Naive thymus-derived CD4-positive, alpha-beta T cell (primary cell): ENCODE results near the gene HOXB7. TPM values are rescaled to one million over a fixed set of nuclear protein-coding genes. Genes with fewer than 3 reads are reported as not detected.

Experiments used
- ATAC-seq: fragments of 150-1000 bp; cut with Tn5 transposase; 2 replicates; pipeline ENCODE4 v1.10.0; 2021; ENCODE audit warnings: mild to moderate bottlenecking, moderate library complexity
- CTCF ChIA-PET: fragments of 350-600 bp; sonication (Branson Sonifier 250); formaldehyde crosslinking; loops from one replicate; lab custom pipeline; 2021; ENCODE audit warnings: antibody characterized with exemption; lab: Charles Lee
- POLR2A ChIA-PET: fragments of 350-600 bp; sonication (Branson Sonifier 250); formaldehyde crosslinking; loops from one replicate; lab custom pipeline; 2021; ENCODE audit warnings: antibody characterized with exemption, inconsistent platforms; lab: Charles Lee
- DNase-seq, 9 donors: peaks; one replicate each; pipeline versions ENCODE4 v3.0.0 to v3.0.0-alpha.2; 2020 to 2022; ENCODE audit warnings: mixed read lengths in 1 of 9
- H3K27ac ChIP-seq: one replicate; pipeline ENCODE4 v1.7.0; 2013; ENCODE audit warnings: mild to moderate bottlenecking, low read depth, low read length, moderate library complexity
- H3K27me3 ChIP-seq, 2 donors: one replicate each; pipeline ENCODE4 v1.7.0; 2013; ENCODE audit warnings: low read length in 2 of 2, mild to moderate bottlenecking in 2 of 2, moderate library complexity in 2 of 2; ENCODE audit not compliant: control insufficient read depth in 2 of 2, insufficient read depth in 2 of 2
- H3K36me3 ChIP-seq, 3 experiments: 1 replicate in 2 of 3; 2 replicates in 1 of 3; pipeline ENCODE4 v1.7.0; 2013; ENCODE audit warnings: low read length in 3 of 3, mild to moderate bottlenecking in 3 of 3, moderate library complexity in 1 of 3; ENCODE audit not compliant: insufficient read depth in 3 of 3, control insufficient read depth in 2 of 3
- H3K4me1 ChIP-seq, 2 donors: one replicate each; pipeline ENCODE4 v1.7.0; 2013; ENCODE audit warnings: low read length in 2 of 2, mild to moderate bottlenecking in 2 of 2, moderate library complexity in 1 of 2; ENCODE audit not compliant: control insufficient read depth in 2 of 2, insufficient read depth in 2 of 2
- H3K4me3 ChIP-seq: 2 replicates; pipeline ENCODE4 v1.7.0; 2013; ENCODE audit warnings: mild to moderate bottlenecking, low read length
- H3K9me3 ChIP-seq, 3 experiments: 1 replicate in 2 of 3; 2 replicates in 1 of 3; pipeline ENCODE4 v1.7.0; 2013; ENCODE audit warnings: low read length in 3 of 3; ENCODE audit not compliant: control insufficient read depth in 2 of 3
- H3K27ac Mint-ChIP-seq, 9 donors: one replicate each; pipeline ENCODE4 v1.8.0; 2020 to 2022; ENCODE audit warnings: mixed read lengths in 9 of 9, mild to moderate bottlenecking in 8 of 9, moderate library complexity in 5 of 9, inconsistent platforms in 2 of 9
- H3K27me3 Mint-ChIP-seq, 5 donors: one replicate each; pipeline ENCODE4 v1.8.0; 2021 to 2022; ENCODE audit warnings: mixed read lengths in 5 of 5, mild to moderate bottlenecking in 1 of 5
- H3K36me3 Mint-ChIP-seq, 5 donors: one replicate each; pipeline ENCODE4 v1.8.0; 2020 to 2022; ENCODE audit warnings: mixed read lengths in 5 of 5, mild to moderate bottlenecking in 3 of 5, inconsistent platforms in 1 of 5
- H3K4me1 Mint-ChIP-seq, 7 donors: one replicate each; pipeline ENCODE4 v1.8.0; 2020 to 2022; ENCODE audit warnings: mixed read lengths in 7 of 7, mild to moderate bottlenecking in 3 of 7, inconsistent platforms in 1 of 7
- H3K4me3 Mint-ChIP-seq, 10 donors: one replicate each; pipeline ENCODE4 v1.8.0; 2020 to 2022; ENCODE audit warnings: mild to moderate bottlenecking in 10 of 10, mixed read lengths in 10 of 10, moderate library complexity in 6 of 10, inconsistent platforms in 2 of 10
- H3K9me3 Mint-ChIP-seq, 11 donors: one replicate each; pipeline ENCODE4 v1.8.0; 2020 to 2022; ENCODE audit warnings: mixed read lengths in 11 of 11, mild to moderate bottlenecking in 4 of 11, inconsistent platforms in 1 of 11, moderate library complexity in 1 of 11
- intact Hi-C, 2 donors: fragments of 100-400 bp; cut with micrococcal nuclease; formaldehyde crosslinking; loops; one replicate each; pipeline ENCODE4 v1.15.1; 2023
- polyA plus RNA-seq, 2 donors: library from polyadenylated mRNA; unstranded; fragments of 300-500 nt; fragmentation: Illumina TruSeq; gene quantifications; one replicate each; pipeline ENCODE4 v1.2.3, GENCODE V29; 2021
- total RNA-seq, 6 experiments: library from RNA in 5 of 6; stranded (reverse) in 5 of 6; gene quantifications; 1 replicate in 5 of 6; 2 replicates in 1 of 6; pipeline ENCODE4 v1.2.3 and lab custom pipeline; 2021 to 2026

Gene HOXB7
- total and polyA plus RNA-seq, 7 experiments from 2014 or later: 0.31 TPM; not detected in 6

DNA sequence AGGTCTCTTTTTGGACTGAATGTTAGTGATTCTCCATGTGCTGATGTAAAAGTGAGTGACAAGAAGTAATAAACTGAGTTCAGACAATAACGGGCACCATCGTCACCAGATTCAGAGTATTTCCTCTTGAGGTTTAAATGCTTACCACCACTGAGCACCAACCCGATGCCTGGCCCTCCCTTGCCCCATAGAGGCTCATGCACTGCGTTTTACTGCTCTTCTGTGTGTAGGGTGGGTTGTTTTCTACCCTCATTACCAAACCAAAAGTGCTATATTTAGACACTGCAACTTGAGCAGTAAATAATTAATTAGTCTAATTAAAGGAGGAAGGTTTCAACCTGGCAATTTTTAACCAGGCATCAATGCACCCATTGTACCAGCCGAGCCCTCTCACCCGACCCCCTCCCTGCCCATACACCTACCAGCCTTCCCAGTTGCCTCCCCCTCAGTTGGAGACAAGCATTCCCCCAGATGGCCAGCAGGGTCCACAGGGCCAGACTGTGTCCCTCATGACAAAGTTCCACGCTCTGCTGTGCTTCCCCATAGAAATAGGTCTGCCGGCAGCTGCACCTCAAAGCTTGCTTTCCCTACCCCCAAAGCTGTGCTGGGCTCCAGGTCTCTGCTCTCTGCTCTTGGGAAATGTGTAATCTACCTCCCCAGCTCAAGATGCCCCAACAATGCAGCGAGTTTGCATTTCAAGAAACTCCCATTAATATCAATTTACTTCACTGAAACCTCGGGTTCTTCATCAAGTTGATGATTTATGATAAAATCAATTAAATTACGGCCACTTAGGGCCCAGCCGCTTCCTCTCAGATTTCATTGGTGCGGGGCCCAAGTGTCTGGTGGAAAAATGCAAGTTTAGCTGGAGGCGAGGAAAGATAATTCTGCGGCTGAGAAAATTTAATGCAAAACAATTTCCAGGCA is 48.7 kb downstream of the HOXB7 start:
- peaks cover 0 to 10% (median 0%) of the 10 kb centered on the region in 5 donors for H3K36me3 Mint-ChIP-seq
- ATAC-seq: peak; percentile 61
- intact Hi-C loops: no loop called here

DNA sequence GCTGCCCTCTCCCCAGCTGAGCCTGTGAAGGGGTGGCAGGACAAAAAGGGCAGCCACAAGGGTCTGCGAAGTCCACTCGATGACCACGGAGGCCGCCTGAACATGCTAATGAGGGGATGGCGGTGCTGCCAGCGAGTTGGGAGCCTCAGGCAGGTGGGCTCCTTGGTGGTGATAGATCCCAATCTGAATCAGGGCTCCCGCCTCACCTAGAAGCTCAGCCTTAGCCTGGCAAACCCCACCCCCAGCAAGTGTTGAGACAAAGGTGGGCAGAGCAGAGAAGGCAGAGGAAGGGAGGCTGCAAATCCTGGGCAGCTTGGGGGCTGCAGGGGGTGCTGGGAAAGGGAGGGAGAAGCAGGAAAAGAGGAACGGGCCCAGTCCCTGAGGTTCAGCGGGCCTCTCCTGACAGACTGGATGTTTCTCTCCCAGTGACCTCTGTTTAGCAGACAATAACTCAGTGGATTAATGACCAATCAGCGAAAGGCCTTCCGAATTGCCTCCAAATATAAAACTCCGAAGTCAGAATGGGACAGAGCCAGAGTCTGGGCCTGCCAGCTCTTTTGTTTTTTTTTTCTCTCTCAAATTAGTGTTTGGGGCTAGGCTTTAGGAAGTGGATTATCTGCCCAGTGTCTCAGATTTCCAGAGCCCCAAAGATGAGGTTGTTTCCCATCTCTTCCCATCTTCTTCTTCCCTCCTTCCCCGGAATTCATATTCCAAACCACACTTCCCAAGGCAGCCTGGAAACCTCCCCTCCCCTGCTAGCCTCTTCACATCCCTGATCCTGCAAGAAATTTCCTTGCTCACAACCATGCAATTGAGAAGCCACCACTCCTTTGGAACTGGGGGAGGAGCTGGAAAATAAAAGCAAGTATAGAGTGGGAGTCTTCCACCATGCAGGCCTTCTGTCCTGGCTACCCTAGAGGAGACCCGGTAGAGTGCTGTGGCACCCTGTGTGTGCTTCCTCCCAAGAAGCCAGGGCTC is 50.7 kb downstream of the HOXB7 start:
- peaks cover 3 to 23% (median 10%) of the 10 kb centered on the region in 7 donors for H3K4me1 Mint-ChIP-seq

More for the DNA sequence above, 48.7 kb downstream of the HOXB7 start:
- peak overlapping the region in 1 of 10 donors; percentile 54 for H3K4me3 Mint-ChIP-seq
- H3K4me1 ChIP-seq: no peaks in the 10 kb centered on the region
- no peak overlapping the region for H3K27ac Mint-ChIP-seq
- H3K9me3 Mint-ChIP-seq: peaks cover 0 to 1% (median 0%) of the 10 kb centered on the region in 11 donors
- ChIA-PET CTCF (interaction anchor here (0.5 kb wide), 1 partner anchor 18 kb away, joined by 3 read pairs; no protein-coding TSS in a partner anchor), POLR2A (interaction anchor here (1.0 kb wide), 1 partner anchor 16 kb away, joined by 3 read pairs; no protein-coding TSS in a partner anchor)
- H3K4me3 ChIP-seq: no peak overlapping the region
- H3K27me3 ChIP-seq: no peaks in the 10 kb centered on the region
- H3K36me3 ChIP-seq: no peaks in the 10 kb centered on the region
- H3K4me1 Mint-ChIP-seq: peaks cover 0 to 15% (median 0%) of the 10 kb centered on the region in 7 donors
- H3K9me3 ChIP-seq: no peaks in the 10 kb centered on the region
- peaks cover 9 to 52% (median 18%) of the 10 kb centered on the region in 5 donors for H3K27me3 Mint-ChIP-seq
- no peak for DNase-seq
- H3K27ac ChIP-seq: no peak overlapping the region

DNA sequence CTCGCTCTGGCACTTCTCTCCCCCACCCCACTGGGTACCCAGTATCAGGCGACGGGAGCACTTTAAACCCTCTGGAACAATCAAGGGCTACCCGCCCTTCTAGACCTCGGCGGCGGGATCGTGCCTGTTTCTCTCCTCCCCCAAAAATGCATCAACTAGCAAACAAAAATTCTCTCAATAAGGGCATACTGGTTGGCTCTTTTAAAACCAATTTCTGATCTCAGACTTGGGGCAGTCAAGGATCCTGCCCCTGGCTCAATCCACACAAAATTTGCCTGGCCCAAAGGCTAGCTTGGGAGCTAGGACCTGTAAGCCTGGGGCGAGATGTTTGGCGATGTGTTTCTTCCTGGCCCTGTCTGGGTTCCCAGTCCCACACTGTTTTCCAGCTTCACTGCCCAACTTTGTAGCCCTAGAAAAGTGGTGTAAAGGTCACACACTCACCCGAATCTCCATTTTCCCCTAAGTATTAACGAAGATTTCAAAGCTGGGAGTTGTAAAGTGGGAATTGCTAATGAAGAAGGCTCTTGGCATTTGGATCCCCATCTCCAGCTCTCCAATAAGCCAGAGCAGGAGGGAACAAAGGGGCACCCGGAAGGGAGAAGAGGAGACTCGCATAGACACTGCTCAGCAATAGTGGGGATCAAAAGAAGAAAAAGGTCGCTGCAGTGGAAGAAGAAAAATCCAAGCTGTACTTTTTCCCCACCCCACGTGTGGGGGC is 51.5 kb downstream of the HOXB7 start:
- H3K4me3 ChIP-seq: no peak overlapping the region
- H3K27ac ChIP-seq: no peak overlapping the region
- Mint-ChIP-seq H3K27ac (peak overlapping the region in 1 of 9 donors; percentile 11), H3K4me3 (no peak overlapping the region), H3K36me3 (peaks cover 0 to 11% (median 0%) of the 10 kb centered on the region in 5 donors), H3K27me3 (peaks cover 10 to 80% (median 31%) of the 10 kb centered on the region in 5 donors), H3K9me3 (peaks cover 0 to 1% (median 0%) of the 10 kb centered on the region in 11 donors), H3K4me1 (peaks cover 7 to 22% (median 14%) of the 10 kb centered on the region in 7 donors)
- POLR2A ChIA-PET: no interaction called here
- DNase-seq (no peak), ATAC-seq (no peak)
- no peaks in the 10 kb centered on the region for H3K4me1 ChIP-seq
- intact Hi-C loops: no loop called here
- CTCF ChIA-PET: interaction anchor here (0.6 to 1.5 kb wide), 2 partner anchors 207 to 515 kb away, joined by 3 read pairs; no protein-coding TSS in a partner anchor
- H3K36me3 ChIP-seq: no peaks in the 10 kb centered on the region
- H3K9me3 ChIP-seq: no peaks in the 10 kb centered on the region
- no peaks in the 10 kb centered on the region for H3K27me3 ChIP-seq

More for the DNA sequence above, 50.7 kb downstream of the HOXB7 start:
- ChIA-PET POLR2A (interaction anchor here (0.6 kb wide), 1 partner anchor 1188 kb away, joined by 5 read pairs; no protein-coding TSS in a partner anchor), CTCF (interaction anchor here (0.6 to 1.5 kb wide), 3 partner anchors 10 to 516 kb away, joined by 3 read pairs; no protein-coding TSS in a partner anchor)
- Histone ChIP-seq H3K9me3 (no peaks in the 10 kb centered on the region), H3K27ac (no peak overlapping the region), H3K27me3 (no peaks in the 10 kb centered on the region), H3K4me3 (no peak overlapping the region), H3K36me3 (no peaks in the 10 kb centered on the region), H3K4me1 (no peaks in the 10 kb centered on the region)
- Mint-ChIP-seq H3K27ac (no peak overlapping the region), H3K27me3 (peaks cover 13 to 72% (median 33%) of the 10 kb centered on the region in 5 donors), H3K4me3 (no peak overlapping the region), H3K9me3 (peaks cover 0 to 1% (median 0%) of the 10 kb centered on the region in 11 donors), H3K36me3 (peaks cover 0 to 13% (median 0%) of the 10 kb centered on the region in 5 donors)
- ATAC-seq: no peak
- intact Hi-C loops: no loop called here
- no peak for DNase-seq

DNA sequence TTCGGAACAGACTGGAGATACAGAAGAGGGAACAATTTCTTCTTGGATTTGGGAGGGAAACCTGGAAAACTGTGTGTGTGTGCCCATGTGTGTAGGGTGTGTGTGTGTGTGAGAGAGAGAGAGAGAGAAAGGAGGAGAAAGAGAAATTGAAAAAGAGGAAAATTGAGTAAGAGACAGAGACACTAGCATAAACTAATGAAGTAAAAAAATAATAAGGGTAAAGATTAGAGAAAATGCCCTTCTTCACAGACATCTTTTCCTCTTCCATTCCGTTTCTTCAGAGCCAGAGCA is 52.0 kb downstream of the HOXB7 start:
- POLR2A ChIA-PET: no interaction called here
- peak overlapping the region in 2 of 9 donors; percentile 9 to 11 for H3K27ac Mint-ChIP-seq
- no peak for ATAC-seq
- peaks cover 7 to 22% (median 14%) of the 10 kb centered on the region in 7 donors for H3K4me1 Mint-ChIP-seq
- peaks cover 10 to 84% (median 29%) of the 10 kb centered on the region in 5 donors for H3K27me3 Mint-ChIP-seq
- peaks cover 0 to 1% (median 0%) of the 10 kb centered on the region in 11 donors for H3K9me3 Mint-ChIP-seq
- Histone ChIP-seq H3K9me3 (no peaks in the 10 kb centered on the region), H3K4me1 (no peaks in the 10 kb centered on the region), H3K27me3 (no peaks in the 10 kb centered on the region), H3K36me3 (no peaks in the 10 kb centered on the region), H3K4me3 (no peak overlapping the region), H3K27ac (no peak overlapping the region)
- peaks cover 0 to 11% (median 0%) of the 10 kb centered on the region in 5 donors for H3K36me3 Mint-ChIP-seq
- intact Hi-C loops: no loop called here
- no peak overlapping the region for H3K4me3 Mint-ChIP-seq
- CTCF ChIA-PET: interaction anchor here (1.5 kb wide), 1 partner anchor 207 kb away, joined by 3 read pairs; no protein-coding TSS in a partner anchor
- no peak for DNase-seq

DNA sequence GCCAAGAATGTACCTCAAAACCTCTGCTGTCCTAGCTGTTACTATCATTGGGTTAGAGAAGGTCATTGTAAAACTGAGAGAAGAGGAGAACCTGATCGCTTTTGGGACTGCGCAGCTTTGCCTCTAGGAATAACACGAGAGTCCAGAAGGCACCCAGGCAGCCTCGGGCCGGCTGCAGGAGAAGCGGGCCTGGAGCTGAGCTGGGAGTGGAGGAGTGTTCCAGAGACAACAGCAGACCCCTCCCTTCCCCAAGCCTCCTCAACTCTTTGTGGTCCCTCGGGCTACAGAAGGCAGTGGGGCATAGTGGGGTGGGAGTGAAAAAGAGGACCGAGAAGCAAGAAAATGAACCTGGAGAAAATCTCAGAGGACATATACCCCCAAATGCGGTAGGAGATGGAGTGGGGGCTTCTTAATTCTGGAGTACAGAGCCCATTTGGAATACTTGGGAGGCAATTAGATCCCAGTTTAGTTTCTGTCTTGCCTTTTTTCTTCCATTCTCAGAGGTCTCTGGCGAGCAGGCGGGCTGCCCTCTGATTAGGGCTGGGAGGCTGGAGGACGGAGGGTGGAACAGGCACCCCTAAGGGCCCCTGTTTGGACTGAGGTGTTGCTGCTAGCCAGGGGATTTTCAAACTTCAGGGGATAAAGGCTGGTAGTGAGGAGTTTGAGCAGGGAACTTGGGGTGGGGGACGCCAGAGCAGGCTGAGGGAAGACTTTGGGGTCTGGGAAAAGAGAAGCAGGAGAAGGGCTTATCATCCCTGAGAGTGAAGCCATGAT is 52.6 kb downstream of the HOXB7 start:
- Mint-ChIP-seq H3K36me3 (peaks cover 0 to 11% (median 0%) of the 10 kb centered on the region in 5 donors), H3K27me3 (peaks cover 10 to 84% (median 26%) of the 10 kb centered on the region in 5 donors), H3K9me3 (peaks cover 0 to 1% (median 0%) of the 10 kb centered on the region in 11 donors), H3K27ac (no peak overlapping the region), H3K4me1 (peaks cover 7 to 22% (median 12%) of the 10 kb centered on the region in 7 donors), H3K4me3 (no peak overlapping the region)
- ChIA-PET CTCF (interaction anchor here (0.6 to 0.7 kb wide), 2 partner anchors 241 to 532 kb away, joined by 3 to 4 read pairs; no protein-coding TSS in a partner anchor), POLR2A (interaction anchor here (3.4 kb wide), 1 partner anchor 11 kb away, joined by 24 read pairs; no protein-coding TSS in a partner anchor)
- Histone ChIP-seq H3K36me3 (no peaks in the 10 kb centered on the region), H3K9me3 (no peaks in the 10 kb centered on the region), H3K27ac (no peak overlapping the region), H3K4me3 (no peak overlapping the region), H3K4me1 (no peaks in the 10 kb centered on the region), H3K27me3 (no peaks in the 10 kb centered on the region)
- intact Hi-C loops: no loop called here
- DNase-seq: no peak
- no peak for ATAC-seq
